Thymus (tissue), 11 donors: Measurements from ENCODE around the gene SLC13A3. TPM values are rescaled to one million over a fixed set of nuclear protein-coding genes. Genes with fewer than 3 reads are reported as not detected.

Source experiments
- DNase-seq, 9 donors: peaks; one replicate each; pipeline ENCODE4 v3.0.0-alpha.2; 2013; ENCODE audit warnings: low spot score in 9 of 9, low read depth in 6 of 9, missing footprints in 1 of 9
- H3K27ac ChIP-seq, 2 donors: one replicate each; pipeline ENCODE4 v1.5.1; 2013; ENCODE audit warnings: control low read depth in 1 of 2, low read depth in 1 of 2, low read length in 1 of 2, mild to moderate bottlenecking in 1 of 2, moderate library complexity in 1 of 2
- H3K27me3 ChIP-seq, 2 donors: one replicate each; pipeline ENCODE4 v1.5.1; 2013; ENCODE audit warnings: low read length in 1 of 2; ENCODE audit not compliant: control insufficient read depth in 2 of 2, insufficient read depth in 1 of 2
- H3K36me3 ChIP-seq, 2 donors: one replicate each; pipeline ENCODE4 v1.5.1; 2013; ENCODE audit warnings: low read length in 1 of 2, mild to moderate bottlenecking in 1 of 2, moderate library complexity in 1 of 2; ENCODE audit not compliant: control insufficient read depth in 2 of 2, insufficient read depth in 2 of 2
- H3K4me1 ChIP-seq, 2 donors: one replicate each; pipeline ENCODE4 v1.5.1; 2013; ENCODE audit warnings: low read length in 2 of 2; ENCODE audit not compliant: control insufficient read depth in 2 of 2, insufficient read depth in 2 of 2
- H3K4me3 ChIP-seq, 2 donors: one replicate each; pipeline ENCODE4 v1.5.1; 2013; ENCODE audit warnings: low read length in 2 of 2, control low read depth in 1 of 2, mild to moderate bottlenecking in 1 of 2
- H3K9me3 ChIP-seq, 2 donors: one replicate each; pipeline ENCODE4 v1.5.1; 2013; ENCODE audit warnings: low read length in 1 of 2, mild to moderate bottlenecking in 1 of 2; ENCODE audit not compliant: control insufficient read depth in 2 of 2, insufficient read depth in 1 of 2
- WGBS: extraction: QIAGEN DNeasy Blood & Tissue Kit; methylation state at CpG from one replicate; pipeline ENCODE4 v1.1.7; 2013; 5-methylcytosine and 5-hydroxymethylcytosine counted together
- polyA plus RNA-seq: library from polyadenylated mRNA; stranded (reverse); fragments of 200-250 nt; gene quantifications from one replicate; pipeline ENCODE4 v1.2.3, GENCODE V29; 2013
- total RNA-seq: library from RNA; stranded (reverse); fragments of 120-200 nt; gene quantifications from one replicate; pipeline ENCODE4 v1.2.4, GENCODE V29; 2013
- donor health status: healthy.

The SLC13A3 gene
- total and polyA plus RNA-seq, 2 donors: 1.4 to 1.9 TPM

DNA sequence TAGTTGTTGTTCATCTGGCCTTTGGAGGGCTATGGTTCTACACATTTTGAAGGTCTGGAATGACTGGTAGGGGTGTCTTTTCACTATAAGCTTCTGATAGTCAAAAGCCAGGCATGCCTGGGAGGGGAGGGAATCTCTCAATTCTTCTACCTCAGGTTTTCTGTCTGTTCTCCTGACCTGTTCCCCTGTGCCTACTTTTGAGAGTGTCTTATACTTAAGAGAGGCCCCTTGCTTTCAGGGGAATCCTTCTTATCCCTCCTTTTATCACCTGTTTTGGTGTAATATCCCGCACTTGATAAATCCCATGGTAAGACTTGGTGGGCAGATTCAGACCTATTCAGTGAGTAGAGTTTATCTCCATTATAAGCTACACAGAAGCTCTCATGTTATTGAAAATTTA, 10.4 kb upstream of the SLC13A3 start:
- H3K4me1 ChIP-seq: no peaks in the 10 kb centered on the region
- DNase-seq: no peak
- H3K27me3 ChIP-seq: no peaks in the 10 kb centered on the region
- no peak overlapping the region for H3K27ac ChIP-seq
- H3K36me3 ChIP-seq: no peaks in the 10 kb centered on the region
- 100% methylated on average over 1 of the region's 1 CpG for WGBS
- H3K4me3 ChIP-seq: no peak overlapping the region
- H3K9me3 ChIP-seq: no peaks in the 10 kb centered on the region

DNA sequence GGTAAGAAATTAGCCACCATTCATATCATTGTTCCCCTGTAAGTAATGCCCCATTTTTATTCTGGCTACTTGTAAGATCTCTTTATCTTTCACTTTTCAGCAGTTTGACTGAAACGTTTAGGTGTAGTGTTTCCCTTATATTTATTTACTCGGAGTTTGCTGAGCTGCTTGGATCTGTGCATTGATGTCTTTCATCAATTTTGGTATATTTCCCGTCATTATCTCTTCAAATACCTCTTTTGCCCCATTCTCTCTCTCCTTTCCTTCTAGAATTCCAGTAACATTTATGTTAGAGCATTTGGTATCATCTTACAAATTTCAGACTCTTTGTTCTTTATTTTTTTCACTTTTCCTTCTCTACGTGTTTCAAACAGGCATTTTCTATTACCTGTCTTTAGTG, 9.2 kb upstream of the SLC13A3 start:
- Histone ChIP-seq H3K27me3 (no peaks in the 10 kb centered on the region), H3K4me3 (no peak overlapping the region), H3K36me3 (no peaks in the 10 kb centered on the region), H3K27ac (no peak overlapping the region), H3K9me3 (no peaks in the 10 kb centered on the region), H3K4me1 (no peaks in the 10 kb centered on the region)
- no peak for DNase-seq
- 93% methylated on average over 4 of the region's 4 CpGs for WGBS

DNA sequence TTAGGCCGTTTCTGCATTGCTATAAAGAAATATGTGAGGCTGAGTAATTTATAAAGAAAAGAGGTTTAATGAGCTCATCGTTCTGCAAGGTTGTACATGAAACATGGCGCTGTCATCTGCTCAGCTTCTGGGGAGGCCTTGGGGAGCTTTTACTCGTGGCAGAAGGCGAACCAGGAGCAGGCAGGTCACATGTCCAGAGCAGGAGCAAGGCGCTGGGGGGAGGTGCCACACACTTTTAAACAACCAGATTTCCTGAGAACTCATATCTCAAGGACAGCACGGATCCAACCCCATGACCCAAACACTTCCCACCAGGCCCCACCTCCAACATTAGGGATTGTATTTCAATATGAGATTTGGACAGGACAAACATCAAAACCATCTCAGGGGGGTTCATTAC, 6.4 kb upstream of the SLC13A3 start:
- H3K4me3 ChIP-seq: no peak overlapping the region
- 89% methylated on average over 7 of the region's 7 CpGs for WGBS
- H3K9me3 ChIP-seq: no peaks in the 10 kb centered on the region
- no peak for DNase-seq
- no peak overlapping the region for H3K27ac ChIP-seq
- no peaks in the 10 kb centered on the region for H3K4me1 ChIP-seq
- H3K36me3 ChIP-seq: no peaks in the 10 kb centered on the region
- H3K27me3 ChIP-seq: peaks cover 0 to under 1% of the 10 kb centered on the region in 2 donors

DNA sequence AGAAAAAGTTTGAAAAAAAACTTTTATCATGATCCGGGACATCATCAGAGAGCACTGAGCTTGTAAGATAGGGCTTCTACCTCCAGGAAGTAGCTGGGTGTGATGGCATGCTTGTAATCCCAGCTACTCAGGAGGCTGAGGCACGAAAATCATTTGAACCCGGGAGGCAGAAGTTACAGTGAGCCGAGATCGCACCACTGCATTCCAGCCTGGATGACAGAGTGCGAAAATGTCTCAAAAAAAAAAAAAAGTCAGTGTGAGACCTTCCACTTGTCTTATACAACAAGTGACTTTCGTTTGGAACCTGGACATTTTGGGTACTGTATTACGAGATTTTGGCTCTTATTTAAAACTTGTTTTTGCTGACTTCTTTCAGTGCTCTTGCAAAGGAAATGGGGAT, 5.9 kb upstream of the SLC13A3 start:
- Histone ChIP-seq H3K4me3 (no peak overlapping the region), H3K4me1 (no peaks in the 10 kb centered on the region), H3K36me3 (no peaks in the 10 kb centered on the region), H3K9me3 (no peaks in the 10 kb centered on the region), H3K27me3 (peaks cover 0 to 5% of the 10 kb centered on the region in 2 donors), H3K27ac (no peak overlapping the region)
- 92% methylated on average over 8 of the region's 8 CpGs for WGBS
- DNase-seq: no peak

DNA sequence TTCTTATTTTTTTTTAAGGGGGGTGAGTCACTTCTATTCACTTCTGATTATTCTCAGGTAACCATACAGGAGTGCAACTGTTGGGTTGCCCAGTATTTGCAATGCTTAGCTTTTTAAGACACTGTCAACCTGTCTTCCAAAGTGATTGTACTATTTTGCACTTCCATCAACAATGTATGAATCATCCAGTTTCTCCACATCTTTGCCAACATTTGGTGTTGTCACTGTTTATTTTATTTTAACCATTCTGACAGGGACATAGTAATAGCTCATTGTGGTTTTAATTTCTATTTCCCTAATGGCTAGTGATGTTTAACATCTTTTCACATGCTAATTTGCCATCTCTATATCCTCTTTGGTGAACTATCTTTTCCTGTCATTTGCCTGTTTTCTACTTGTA, 1.4 kb upstream of the SLC13A3 start:
- H3K36me3 ChIP-seq: no peaks in the 10 kb centered on the region
- no peaks in the 10 kb centered on the region for H3K9me3 ChIP-seq
- H3K27me3 ChIP-seq: peaks cover 11 to 38% of the 10 kb centered on the region in 2 donors
- H3K4me3 ChIP-seq: no peak overlapping the region
- H3K27ac ChIP-seq: no peak overlapping the region
- H3K4me1 ChIP-seq: no peaks in the 10 kb centered on the region
- no peak for DNase-seq

DNA sequence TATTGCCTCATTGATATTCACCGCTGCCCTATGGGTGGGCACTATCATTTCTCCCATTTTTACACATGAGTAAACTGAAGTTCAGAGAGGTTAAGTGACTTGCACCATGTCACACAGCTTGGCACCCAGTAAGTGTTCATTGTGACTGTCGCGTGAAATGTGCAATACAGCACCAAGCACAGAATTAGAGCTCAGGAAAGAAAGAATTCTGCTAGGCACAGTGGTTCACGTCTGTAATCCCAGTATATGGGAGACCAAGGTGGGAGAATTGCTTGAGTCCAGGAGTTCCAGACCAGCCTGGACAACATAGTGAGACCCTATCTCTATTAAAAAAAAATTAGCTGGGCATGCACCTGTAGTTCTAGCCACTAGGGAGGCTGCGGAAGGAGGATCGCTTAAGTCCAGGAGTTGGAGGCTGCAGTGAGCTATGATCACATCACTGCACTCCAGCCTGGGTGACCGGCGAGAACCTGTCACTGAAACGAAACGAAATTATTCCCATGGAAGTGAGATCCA, 626 bp downstream of the SLC13A3 start:
- Histone ChIP-seq H3K4me3 (no peak overlapping the region), H3K9me3 (no peaks in the 10 kb centered on the region), H3K36me3 (no peaks in the 10 kb centered on the region), H3K4me1 (no peaks in the 10 kb centered on the region), H3K27me3 (peaks cover 11 to 38% of the 10 kb centered on the region in 2 donors), H3K27ac (no peak overlapping the region)
- no peak for DNase-seq
- 86% methylated on average over 10 of the region's 10 CpGs for WGBS

DNA sequence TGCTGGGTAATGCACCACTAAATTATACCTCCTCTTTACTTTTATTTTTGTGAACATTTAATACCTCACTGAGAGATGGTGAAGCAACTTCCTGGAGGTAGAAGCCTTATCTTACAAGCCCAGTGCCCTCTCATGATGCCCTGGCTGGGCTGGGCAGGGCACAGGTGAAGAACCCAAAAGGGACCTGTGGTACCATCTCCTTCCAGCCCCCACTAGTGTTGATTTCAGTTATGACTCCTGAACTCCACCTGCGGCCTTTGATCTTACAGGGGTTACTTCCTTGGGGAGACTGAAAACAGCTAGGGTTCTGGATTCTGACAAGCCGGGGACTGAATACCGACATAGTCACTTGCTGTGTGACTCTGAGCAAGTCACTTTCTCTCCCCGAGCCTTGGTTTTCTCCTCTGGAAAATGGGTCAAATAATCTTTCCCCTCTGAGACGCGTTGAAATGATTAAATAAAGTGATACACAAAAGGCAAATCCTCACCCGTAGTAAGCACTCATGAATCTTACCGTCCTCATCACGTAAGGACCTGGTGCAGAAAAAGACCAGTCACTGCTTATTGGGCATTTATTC, 1.2 kb downstream of the SLC13A3 start:
- Histone ChIP-seq H3K27ac (no peak overlapping the region), H3K9me3 (no peaks in the 10 kb centered on the region), H3K36me3 (no peaks in the 10 kb centered on the region), H3K4me1 (no peaks in the 10 kb centered on the region), H3K4me3 (no peak overlapping the region), H3K27me3 (peaks cover 11 to 38% of the 10 kb centered on the region in 2 donors)
- DNase-seq: no peak
- WGBS: 94% methylated on average over 9 of the region's 9 CpGs

DNA sequence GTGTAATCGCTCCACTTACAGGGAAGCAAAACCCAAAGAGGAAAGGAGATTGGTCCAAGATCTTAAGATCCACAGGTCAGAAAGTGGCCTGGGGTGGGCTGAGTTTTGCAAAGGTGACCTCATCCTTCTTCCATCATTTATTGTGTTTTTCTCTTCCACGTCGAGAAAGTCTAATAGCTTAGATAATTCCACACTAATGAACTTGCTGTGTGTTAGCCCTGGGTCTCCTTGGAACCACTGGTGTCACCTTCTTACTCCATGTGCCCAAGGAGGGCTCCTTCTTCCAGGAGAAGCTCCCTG, 1.7 kb downstream of the SLC13A3 start:
- DNase-seq: no peak
- no peaks in the 10 kb centered on the region for H3K36me3 ChIP-seq
- WGBS: 79% methylated on average over 3 of the region's 3 CpGs
- H3K27ac ChIP-seq: no peak overlapping the region
- peaks cover 11 to 38% of the 10 kb centered on the region in 2 donors for H3K27me3 ChIP-seq
- no peaks in the 10 kb centered on the region for H3K9me3 ChIP-seq
- H3K4me3 ChIP-seq: no peak overlapping the region
- no peaks in the 10 kb centered on the region for H3K4me1 ChIP-seq

DNA sequence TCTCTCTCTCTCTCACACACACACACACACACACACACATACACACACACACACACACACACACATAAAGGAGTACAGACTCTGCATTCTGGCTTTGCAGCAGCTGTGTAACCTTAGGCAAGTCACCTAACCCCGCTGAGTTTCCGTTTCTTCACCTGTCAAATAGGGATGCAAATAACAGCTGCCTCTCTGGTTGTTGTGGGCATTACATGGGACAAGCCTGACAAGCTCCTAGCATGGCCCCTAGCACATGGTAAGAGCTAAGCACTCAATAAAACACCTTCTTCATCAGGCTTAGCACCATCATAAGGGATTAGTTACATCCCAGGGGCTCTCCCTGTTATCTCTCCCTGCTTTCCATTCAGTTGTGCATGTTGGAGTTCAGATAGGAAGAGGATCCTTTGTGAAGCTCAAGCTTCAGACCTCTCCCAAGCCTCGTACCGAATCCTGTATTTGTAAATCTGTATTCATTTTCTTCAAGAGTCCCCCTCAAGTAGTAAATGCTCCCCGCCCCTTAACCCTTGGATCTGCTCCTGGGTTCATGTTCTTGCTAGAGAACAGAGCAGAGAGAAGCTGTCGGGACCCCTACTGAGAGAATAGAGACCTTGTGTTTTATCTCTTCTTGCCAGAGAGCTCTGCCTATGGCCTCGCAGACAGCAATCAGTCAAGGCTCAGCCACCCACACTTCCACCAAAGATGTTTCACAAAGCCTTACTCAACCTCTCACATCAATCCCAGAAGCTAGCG, 2.2 kb downstream of the SLC13A3 start:
- WGBS: 82% methylated on average over 8 of the region's 8 CpGs
- no peak for DNase-seq
- Histone ChIP-seq H3K4me3 (no peak overlapping the region), H3K27me3 (peaks cover 11 to 38% of the 10 kb centered on the region in 2 donors), H3K9me3 (no peaks in the 10 kb centered on the region), H3K27ac (no peak overlapping the region), H3K36me3 (no peaks in the 10 kb centered on the region), H3K4me1 (no peaks in the 10 kb centered on the region)
